ENCODE results near the gene DMD.

The DMD gene

GRCh38 chrX:31209005-31209628, 2002.2 kb downstream of the DMD start:
- no peak for DNase-seq

DNA sequence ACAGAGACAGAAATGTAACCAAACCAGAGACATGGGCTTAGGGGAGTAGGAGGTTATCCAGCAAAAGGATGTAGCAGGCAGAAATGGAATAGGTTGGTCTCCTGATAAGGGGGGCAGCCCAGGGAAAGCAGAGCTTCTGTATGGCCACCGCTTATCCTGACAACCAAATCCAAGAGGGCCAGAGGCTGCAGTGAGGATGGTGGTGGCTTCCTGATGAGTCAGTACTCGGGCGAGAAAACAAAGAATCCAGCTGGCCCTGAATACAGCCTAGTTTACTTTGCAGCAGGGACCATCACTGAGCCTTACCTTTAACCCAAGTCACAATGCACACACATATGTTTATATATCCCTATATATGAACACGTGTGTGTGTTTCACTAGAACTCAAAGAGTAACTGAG, 2009.8 kb downstream of the DMD start:
- DNase-seq: no peak

GRCh38 chrX:31200430-31200829, 2010.9 kb downstream of the DMD start:
- DNase-seq: no peak

DNA sequence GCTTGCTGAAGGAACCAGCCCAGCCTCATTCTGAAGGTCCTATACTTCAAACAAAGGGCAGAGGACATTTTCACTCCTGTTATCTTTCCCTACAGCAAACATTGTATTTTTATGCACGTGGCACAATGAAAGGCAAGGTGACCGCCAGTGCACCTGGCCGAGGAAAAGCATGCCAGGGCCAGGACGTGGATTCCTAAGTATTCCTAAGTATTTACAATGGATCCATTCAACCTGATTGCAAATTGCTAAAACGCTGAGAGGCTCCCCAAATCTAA, 2011.6 kb downstream of the DMD start:
- DNase-seq: no peak

DNA sequence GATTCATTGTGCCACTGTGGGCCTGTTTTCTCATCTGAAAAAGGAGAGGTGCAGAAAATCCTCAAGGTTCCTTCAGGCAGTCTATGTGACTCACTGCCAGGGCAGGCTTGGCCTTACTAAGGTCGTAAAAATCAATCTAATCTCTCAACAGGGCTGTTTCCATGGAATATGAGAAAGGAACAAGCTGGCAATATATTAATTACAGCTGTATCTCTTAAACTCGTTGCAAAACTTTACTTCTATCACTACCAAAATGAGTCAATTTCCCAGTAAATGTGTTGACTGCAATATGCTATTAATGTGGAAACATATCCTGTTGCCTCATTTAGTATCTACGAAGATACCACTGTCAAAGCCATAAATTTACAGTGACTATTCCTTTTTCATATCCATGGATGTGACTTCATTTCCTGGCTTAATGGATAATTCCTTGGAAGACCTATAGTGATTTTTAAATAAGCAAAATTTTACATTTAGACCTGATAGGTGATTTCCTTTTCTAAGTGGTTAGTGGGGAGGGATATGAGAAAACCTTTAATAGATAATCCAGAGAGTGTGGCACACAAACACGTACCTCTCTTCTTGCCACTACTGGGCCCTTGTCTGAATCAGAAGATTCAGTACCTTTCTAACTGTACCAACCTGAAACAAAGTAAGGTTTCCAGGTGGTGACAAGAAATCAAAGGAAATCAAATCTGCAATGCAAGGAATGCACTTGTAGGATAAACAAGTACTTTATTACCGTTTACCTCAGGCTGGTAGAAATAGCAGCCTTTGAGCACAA, 2012.1 kb downstream of the DMD start:
- DNase-seq: no peak

- no peak for DNase-seq
These were observed 2021.0 kb downstream of the DMD start for GRCh38 chrX:31190221-31190975.

DNA sequence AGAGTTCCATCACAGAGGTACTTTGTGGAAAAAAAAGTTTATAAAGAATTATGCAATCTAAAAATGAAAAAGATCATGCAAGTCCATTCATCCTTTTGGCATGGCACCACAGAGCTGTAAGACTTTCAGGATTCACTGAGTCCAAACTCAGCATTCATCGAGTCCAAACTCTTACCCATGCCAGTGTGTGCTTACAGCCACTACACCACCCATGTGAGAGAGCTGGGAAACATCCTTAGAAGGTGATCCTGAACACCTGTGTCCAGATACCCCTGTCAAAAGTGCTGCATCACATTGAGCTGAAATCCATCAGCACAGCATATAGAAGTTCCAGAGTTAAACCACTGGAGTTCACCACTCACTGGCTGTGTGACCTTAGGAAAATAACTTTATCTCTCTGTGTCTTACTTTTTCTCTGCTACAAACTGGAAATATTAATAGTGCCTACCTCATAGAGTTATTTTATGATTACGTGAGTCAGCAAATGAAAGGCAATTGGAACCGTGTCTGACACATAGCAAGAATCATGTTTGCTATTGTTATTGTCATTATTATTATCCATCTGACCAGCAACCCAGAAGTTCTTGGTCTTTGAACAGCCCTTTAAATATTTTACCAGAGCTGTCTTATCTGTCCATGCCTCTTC, 2024.5 kb downstream of the DMD start:
- DNase-seq: no peak

- DNase-seq: no peak
These were observed 2025.5 kb downstream of the DMD start for GRCh38 chrX:31185884-31186283.

DNA sequence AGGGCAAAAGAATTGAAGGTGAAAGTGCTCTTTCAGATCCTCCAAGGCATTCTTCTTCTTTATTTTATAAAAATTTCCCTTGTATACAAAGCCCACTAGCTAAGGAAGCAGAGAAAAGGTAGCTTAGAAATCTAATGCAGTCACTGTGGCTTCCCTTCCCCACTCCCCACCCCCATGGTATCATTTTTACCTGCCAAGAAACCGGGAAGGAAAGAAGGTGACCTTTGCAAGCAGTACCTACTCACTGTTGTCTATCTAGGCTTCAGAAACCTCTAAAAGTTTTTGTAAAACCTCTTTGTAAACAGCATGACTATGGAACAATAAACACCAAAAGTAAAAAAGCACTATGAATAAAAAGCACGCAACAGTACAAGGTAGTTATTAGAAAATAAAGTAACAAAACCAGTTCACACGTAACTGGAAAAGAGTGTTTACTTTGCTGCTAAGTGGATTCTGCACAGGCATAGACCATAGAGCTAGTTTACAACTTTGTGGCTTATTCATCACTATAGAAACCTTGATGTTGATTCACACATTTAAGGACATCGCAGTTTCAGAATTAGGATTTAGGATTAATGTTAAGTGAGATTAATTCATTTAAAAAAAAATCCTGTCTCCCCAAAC, 2029.9 kb downstream of the DMD start:
- DNase-seq: no peak

GRCh38 chrX:31179203-31179602, 2032.1 kb downstream of the DMD start:
- no peak for DNase-seq

DNA sequence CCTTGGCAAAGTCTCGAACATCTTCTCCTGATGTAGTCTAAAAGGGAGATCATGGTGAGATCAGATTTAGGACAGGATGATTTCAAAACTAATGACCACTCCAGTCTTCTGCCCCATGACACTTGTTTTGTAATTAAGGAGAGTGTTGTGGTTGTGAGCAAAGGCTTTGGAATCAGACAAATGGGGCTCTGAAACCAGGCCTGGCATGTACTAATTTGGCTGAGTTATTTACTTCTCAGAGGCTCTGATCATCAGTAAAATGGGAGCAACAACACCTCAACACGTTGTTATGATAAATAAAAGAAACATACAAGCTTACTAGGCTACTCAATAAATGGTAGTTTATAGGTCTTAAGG, 2032.6 kb downstream of the DMD start:
- no peak for DNase-seq

GRCh38 chrX:31178064-31178768, 2033.1 kb downstream of the DMD start:
- DNase-seq: no peak

DNA sequence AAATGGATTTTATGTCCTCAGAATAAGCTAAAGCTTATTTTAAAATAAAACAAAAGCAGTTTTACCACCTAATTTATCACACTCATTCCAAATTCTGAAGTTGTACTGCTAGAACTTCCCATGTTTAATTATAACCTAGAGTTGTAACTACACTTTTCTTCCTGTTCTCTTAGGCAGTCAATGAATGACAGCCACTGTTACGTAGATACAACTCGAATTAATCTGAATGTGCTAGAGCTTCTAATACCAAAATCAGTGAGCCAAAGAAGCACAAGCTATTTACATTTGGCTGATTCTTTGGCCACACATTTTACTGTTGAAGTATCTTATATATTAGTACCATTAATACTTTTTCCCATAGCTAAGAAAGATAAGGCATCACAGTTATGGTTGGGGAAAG, 2040.6 kb downstream of the DMD start:
- no peak for DNase-seq

DNA sequence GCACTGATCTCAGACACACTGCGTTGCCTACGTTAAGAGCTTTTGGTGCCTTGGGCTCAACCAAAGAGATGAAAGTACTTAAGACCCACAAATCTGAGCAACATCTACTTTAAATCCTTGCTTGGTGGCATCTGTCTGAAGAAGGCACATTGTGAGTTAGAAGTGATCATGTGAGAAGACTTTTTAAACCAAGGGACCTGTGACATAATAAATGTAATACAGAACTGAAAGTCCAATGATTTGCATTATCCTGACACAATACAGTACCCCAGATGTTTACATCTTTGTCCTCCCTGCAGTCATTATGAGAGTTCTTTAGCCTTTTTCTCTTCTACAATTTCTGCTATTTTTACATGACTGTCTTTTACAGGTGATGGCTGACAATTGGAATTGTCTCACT, 2042.8 kb downstream of the DMD start:
- DNase-seq: no peak

GRCh38 chrX:31166832-31167231, 2044.5 kb downstream of the DMD start:
- DNase-seq: no peak

GRCh38 chrX:31166416-31166815, 2044.9 kb downstream of the DMD start:
- no peak for DNase-seq

- DNase-seq: no peak
These were observed 2045.9 kb downstream of the DMD start for GRCh38 chrX:31165241-31166035.

DNA sequence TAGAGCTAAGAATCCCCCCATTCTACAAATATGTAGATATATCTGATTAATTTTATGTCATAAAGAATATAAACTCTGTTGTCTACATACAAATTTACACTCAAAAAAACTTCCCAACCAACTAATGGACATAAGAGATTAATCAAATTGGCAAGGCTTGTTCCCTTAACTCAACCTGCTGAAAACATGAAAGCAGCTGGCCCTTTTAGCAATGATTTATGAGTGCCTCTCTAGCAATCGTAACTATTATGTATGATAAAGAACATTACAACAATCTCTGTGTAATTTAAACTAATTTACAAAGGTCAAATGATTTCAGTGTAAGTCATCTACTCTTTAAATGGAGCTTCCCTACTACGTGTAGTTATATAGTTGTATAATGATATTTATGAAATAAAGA, 2056.4 kb downstream of the DMD start:
- DNase-seq: no peak

- DNase-seq: no peak
These were observed 2057.8 kb downstream of the DMD start for GRCh38 chrX:31153475-31154047.

DNA sequence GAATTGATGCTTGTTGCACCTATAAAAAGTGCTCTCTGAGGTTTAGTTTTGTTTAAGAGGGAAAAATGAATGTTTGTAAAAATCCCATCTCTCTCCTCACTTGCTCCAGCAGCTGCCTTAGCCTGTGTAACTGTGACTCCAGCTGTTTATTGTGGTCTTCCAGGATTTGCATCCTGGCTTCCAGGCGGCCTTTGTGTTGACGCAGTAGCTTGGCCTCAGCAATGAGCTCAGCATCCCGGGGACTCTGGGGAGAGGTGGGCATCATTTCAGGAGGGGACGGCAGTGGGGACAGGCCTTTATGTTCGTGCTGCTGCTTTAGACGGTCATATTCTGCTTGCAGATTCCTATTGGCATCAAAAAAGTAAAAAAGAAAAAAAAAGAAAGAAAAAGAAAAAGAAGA, 2064.2 kb downstream of the DMD start:
- DNase-seq: no peak

GRCh38 chrX:31139961-31140360, 2071.4 kb downstream of the DMD start:
- DNase-seq: no peak

DNA sequence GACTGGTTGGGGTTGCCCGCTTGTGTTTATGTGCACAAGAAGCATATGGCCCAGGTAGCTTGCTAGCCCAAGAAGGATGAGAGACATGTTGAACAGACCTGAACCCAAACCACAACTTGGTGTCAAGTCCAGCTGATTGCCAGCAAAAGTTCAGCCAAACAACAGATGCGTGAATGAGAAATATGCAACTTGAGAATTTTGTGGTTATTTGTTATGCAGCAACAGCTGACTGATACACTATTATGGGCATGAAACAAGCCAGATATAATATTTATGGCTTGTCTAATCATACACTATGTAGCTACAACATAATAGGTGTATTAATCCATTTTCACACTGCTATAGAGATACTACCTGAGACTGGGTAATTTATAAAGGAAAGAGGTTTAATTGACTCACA, 2073.2 kb downstream of the DMD start:
- DNase-seq: no peak
